ENCODE results near the gene TCF15. TPM values are rescaled to one million over a fixed set of nuclear protein-coding genes. Genes with fewer than 3 reads are reported as not detected.

Gene TCF15
- total and polyA plus RNA-seq, 2 of the 8 experiments (the other 6 are each of a cell fraction or from before 2014, with no cell fraction given), result 3.7 to 6.9 TPM

DNA sequence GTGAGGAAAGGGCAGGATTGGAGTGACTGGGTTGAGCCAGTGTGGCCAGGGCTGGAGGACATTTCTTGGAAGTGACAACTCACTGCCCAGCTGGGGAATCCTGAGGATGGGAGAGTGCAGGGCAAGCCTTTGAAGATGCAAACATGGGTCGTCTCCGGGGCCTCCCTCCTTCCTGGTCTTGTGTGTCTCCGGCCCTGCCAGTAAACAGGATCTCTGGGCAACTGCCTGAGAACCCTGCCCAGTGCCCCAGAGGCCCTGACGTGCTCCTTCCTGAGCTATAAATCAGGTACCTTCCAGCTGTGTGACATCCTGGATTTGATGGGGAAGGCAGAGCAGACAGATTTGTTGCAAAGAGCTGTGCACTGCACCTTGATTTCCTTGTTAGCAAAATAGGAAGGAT is 12.9 kb upstream of the TCF15 start (continued):
- TF ChIP-seq TAF7 (optimal IDR thresholded peaks at IDR 0.05; ENCODE audit: borderline replicate concordance, low read depth, low read length), result no peak
- no peak for TF ChIP-seq EGR1 (IDR thresholded peaks at IDR 0.05; ENCODE audit: borderline replicate concordance, low read depth, low read length)
- TF ChIP-seq SUZ12 (IDR thresholded peaks at IDR 0.05; ENCODE audit: low read length), result no peak

Data from H1 (cell line).